HL-60/S4 treated with phorbol 12-myristate 13-acetate at 8.2 ng/mL for 4 days and 3 days (cell line): ENCODE measurements around the gene NDUFB1.

Source experiments
- in situ Hi-C: fragments of 300-500 bp; cut with MboI; formaldehyde crosslinking; loops from 2 replicates; pipeline ENCODE4 v1.15.0; 2022; ENCODE audit warnings: low sequenced_read_pairs

NDUFB1 gene

GRCh38 chr14:92121670-92122350 is at the start of gene NDUFB1, which contains the start of gene CPSF2:
Gene NDUFB1 (minus strand): TSS chr14:92121706. CDS start chr14:92117637, 4,069 bp downstream.
Gene CPSF2 (plus strand): TSS chr14:92121969. CDS start chr14:92130985, 9,016 bp downstream.
- in situ Hi-C loops, result no loop called here

GRCh38 chr14:92164958-92165357 is 43.5 kb upstream of the NDUFB1 start:
- in situ Hi-C loops, result no loop called here

- in situ Hi-C loops, result no loop called here
Observed at GRCh38 chr14:92161521-92161920, 40.0 kb upstream of the NDUFB1 start.

GRCh38 chr14:92160619-92161018 is 39.1 kb upstream of the NDUFB1 start:
- in situ Hi-C loops, result no loop called here

GRCh38 chr14:92154283-92154942 is 32.9 kb upstream of the NDUFB1 start:
- in situ Hi-C loops, result no loop called here

- in situ Hi-C loops, result no loop called here
Observed at GRCh38 chr14:92153581-92153980, 32.1 kb upstream of the NDUFB1 start.

GRCh38 chr14:92144708-92145107 is 23.2 kb upstream of the NDUFB1 start:
- in situ Hi-C loops, result no loop called here

GRCh38 chr14:92143962-92144361 is 22.5 kb upstream of the NDUFB1 start:
- in situ Hi-C loops, result no loop called here

- in situ Hi-C loops, result no loop called here
Observed at GRCh38 chr14:92143309-92143708, 21.8 kb upstream of the NDUFB1 start.

- in situ Hi-C loops, result no loop called here
Observed at GRCh38 chr14:92135269-92135668, 13.8 kb upstream of the NDUFB1 start.

- in situ Hi-C loops, result no loop called here
Observed at GRCh38 chr14:92134456-92134855, 12.9 kb upstream of the NDUFB1 start.

GRCh38 chr14:92122761-92123160 is 1.3 kb upstream of the NDUFB1 start:
- in situ Hi-C loops, result no loop called here

GRCh38 chr14:92122351-92122677 is 808 bp upstream of the NDUFB1 start:
- in situ Hi-C loops, result no loop called here

GRCh38 chr14:92121207-92121669 is 268 bp downstream of the NDUFB1 start:
- in situ Hi-C loops, result no loop called here

- in situ Hi-C loops, result no loop called here
Observed at GRCh38 chr14:92109490-92109889, 12.0 kb downstream of the NDUFB1 start.

GRCh38 chr14:92108345-92109254 is 12.9 kb downstream of the NDUFB1 start:
- in situ Hi-C loops, result no loop called here

GRCh38 chr14:92106143-92106926 is 15.2 kb downstream of the NDUFB1 start, which contains the start of gene ATXN3:
Gene ATXN3 (minus strand): TSS chr14:92106582. CDS start chr14:92106552, 30 bp downstream.
- in situ Hi-C loops, result no loop called here

- in situ Hi-C loops, result no loop called here
Observed at GRCh38 chr14:92105893-92106142, 15.7 kb downstream of the NDUFB1 start.

- in situ Hi-C loops, result no loop called here
Observed at GRCh38 chr14:92105073-92105892, 16.2 kb downstream of the NDUFB1 start.
